Measurements from ENCODE around the gene CALM3.

- TF ChIP-seq CTCF (IDR thresholded peaks at IDR 0.05; ENCODE audit: low read length): no peak
- TF ChIP-seq EZH2phosphoT487 (IDR thresholded peaks at IDR 0.05; ENCODE audit: low read length): no peak
These were observed 8.6 kb downstream of the CALM3 start for GRCh38 chr19:46609511-46610412.
